HEK293 (cell line): ENCODE results near the gene RER1.

Experiments used
- PBX3 ChIP-seq: sonication (generic); formaldehyde crosslinking; IDR thresholded peaks from 2 replicates; pipeline ENCODE4 v1.8.1; 2022; ENCODE audit warnings: mild to moderate bottlenecking, moderate library complexity, missing genetic modification reagents
- PRDM10 ChIP-seq: fragments of 450-650 bp; formaldehyde crosslinking; IDR thresholded peaks from 2 replicates; pipeline ENCODE4 v1.5.1; 2016; ENCODE audit warnings: missing biosample characterization, missing genetic modification characterization
- TF ChIP-seq, protein P1 (sequence below): fragments of 450-650 bp; formaldehyde crosslinking; optimal IDR thresholded peaks from 2 replicates; pipeline ENCODE3; 2016; ENCODE audit warnings: missing biosample characterization, mild to moderate bottlenecking, missing genetic modification characterization
- TF ChIP-seq, protein P2 (sequence below): fragments of 450-650 bp; formaldehyde crosslinking; IDR thresholded peaks from 2 replicates; pipeline ENCODE4 v1.5.1; 2016; ENCODE audit warnings: missing biosample characterization, missing genetic modification characterization

DNA sequence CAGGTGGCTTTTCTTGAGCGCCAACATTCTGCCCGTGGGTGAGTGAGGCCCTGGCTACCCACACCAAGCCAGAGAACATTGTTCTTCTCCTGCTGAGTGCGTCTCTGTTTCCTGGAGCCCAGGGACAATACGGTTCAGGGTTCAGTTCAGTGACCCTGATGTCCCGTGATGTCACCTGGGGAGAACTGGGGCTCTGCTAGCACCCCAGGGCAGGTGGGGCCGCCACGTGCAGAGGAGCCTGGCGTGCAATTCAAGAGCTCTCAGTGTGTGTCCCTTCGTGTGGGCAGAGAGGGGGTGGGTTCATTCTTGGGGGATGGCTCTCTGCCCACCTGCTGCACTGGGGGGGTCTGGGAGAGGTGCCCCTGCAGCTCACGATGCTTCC lies 38.9 kb downstream of the RER1 start:
- TF ChIP-seq, protein P1, sequence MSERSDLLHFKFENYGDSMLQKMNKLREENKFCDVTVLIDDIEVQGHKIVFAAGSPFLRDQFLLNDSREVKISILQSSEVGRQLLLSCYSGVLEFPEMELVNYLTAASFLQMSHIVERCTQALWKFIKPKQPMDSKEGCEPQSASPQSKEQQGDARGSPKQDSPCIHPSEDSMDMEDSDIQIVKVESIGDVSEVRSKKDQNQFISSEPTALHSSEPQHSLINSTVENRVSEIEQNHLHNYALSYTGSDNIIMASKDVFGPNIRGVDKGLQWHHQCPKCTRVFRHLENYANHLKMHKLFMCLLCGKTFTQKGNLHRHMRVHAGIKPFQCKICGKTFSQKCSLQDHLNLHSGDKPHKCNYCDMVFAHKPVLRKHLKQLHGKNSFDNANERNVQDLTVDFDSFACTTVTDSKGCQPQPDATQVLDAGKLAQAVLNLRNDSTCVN (tag by site-specific recombination), result no peak
- TF ChIP-seq, protein P2, sequence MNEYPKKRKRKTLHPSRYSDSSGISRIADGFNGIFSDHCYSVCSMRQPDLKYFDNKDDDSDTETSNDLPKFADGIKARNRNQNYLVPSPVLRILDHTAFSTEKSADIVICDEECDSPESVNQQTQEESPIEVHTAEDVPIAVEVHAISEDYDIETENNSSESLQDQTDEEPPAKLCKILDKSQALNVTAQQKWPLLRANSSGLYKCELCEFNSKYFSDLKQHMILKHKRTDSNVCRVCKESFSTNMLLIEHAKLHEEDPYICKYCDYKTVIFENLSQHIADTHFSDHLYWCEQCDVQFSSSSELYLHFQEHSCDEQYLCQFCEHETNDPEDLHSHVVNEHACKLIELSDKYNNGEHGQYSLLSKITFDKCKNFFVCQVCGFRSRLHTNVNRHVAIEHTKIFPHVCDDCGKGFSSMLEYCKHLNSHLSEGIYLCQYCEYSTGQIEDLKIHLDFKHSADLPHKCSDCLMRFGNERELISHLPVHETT, result no peak
- TF ChIP-seq PBX3 (CRISPR knock-in tag) (no peak), PRDM10 (tag by site-specific recombination) (no peak)
